GM19035 (cell line): ENCODE data around the gene RSPH10B2.
"Not testable (repeated sequence)": the region's sequence is repeated elsewhere in the genome, so short reads cannot be mapped to it uniquely, and the experiment has no call there.

Experiments
- ATAC-seq: cut with Tn5 transposase; IDR thresholded peaks from one replicate; pipeline ENCODE4 v1.9.1; 2021; ENCODE audit not compliant: unreplicated experiment

Gene RSPH10B2

DNA sequence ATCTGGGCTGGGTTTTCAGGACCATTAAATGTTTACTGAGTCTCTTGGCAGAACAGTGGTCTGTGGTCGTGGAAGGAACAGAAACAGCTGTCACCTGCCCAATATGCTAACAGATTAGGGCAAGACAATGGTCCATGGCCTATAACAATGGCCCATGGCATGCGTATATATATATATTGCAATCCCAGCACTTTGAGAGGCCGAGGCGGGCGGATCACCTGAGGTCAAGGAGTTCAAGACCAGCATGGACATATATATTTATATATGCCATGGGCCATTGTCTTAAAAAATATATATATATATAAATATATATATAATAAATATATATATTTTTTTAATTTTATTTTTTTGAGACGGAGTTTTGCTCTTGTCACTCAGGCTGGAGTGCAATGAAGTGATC lies 27.7 kb downstream of the RSPH10B2 start:
- not testable (repeated sequence) for ATAC-seq

DNA sequence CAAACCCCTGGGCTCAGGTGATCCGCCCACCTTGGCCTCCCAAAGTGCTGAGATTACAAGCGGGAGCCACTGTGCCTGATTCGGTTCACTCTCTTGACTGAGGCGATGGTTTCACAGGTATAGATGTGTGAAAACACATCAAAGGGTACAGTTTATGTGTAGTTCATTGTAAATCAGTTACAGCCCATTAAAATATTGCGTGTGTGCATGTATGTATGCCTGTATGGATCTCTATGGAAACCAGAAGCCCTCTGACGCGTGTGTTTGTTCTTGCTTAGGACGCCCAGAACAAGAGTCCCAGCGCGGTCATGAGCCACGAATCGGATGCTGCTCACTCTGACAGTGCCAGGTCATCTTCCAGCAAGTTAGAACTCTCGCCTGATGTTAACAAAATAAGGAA lies 35.5 kb downstream of the RSPH10B2 start:
- ATAC-seq: not testable (repeated sequence)

DNA sequence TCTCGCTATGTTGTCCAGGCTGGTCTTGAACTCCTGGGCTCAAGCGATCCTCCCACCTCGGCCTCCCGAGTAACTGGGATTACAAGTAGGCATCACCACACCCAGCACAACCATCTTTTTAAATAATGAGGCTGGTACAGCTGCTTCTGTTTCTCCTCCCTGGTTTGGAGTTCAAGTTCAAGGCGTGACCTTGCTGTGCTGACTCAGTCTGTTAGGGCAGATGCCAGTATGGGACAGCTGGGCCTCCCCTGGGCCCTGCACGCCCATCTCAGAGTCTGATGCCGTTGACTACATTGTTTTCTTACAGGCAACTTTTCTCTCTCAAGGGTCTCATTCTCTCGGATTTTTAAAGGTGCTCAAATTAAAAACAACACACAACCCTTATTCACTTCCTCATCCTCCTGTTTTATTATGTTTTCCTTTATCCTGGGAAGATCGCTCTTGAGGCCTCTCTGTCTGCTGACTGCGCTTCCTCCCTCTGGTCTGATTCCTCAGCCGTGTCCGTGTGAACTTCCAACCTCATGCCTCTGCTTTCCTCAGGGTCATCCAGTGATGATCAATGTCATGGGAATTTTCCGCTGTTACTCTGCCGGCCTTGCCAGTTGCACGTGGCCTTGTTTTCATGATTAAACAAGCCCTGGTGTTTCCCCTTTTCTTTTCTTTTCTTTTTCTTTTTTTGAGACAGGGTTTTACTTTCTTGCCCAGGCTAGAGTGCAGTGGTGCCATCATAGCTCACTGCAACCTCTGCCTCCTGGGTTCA lies 38.4 kb downstream of the RSPH10B2 start:
- ATAC-seq: not testable (repeated sequence)

DNA sequence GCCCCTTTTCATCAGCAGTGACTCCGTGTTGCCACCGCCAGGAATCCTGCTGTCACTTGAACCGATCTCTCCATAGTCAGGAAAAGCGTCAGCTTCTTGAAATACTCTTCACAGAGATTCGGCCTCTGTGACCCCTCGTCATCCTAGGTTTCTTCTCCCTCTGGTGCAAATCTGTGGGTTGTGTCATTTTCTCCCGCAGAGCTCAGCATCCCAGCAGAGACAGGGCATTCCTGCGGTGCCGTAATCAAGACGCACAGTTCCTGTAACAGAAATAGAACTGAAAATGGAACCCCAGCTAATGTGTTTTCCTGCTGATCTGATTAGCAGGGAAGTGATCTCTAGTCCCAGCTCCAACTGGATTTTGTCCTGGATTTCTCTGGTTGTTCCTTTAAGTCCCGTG lies 40.4 kb downstream of the RSPH10B2 start:
- ATAC-seq: not testable (repeated sequence)

DNA sequence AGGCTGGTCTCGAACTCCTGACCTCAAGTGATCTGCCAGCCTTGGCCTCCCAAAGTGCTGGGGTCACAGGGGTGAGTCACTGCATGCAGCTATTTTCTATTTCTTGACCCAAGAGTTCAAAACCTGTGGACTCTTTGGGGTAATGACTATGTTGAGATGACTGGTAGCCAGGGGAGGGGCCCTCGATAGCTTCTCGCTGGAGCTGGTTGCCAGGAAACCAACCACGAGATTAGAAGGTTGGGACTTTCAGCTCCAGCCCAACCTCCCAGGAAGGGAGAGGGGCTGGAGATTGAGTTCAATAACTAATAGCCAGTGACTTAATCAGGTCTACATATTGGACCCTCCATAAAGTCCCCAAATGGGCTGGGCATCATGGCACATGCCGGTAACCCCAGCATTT lies 43.3 kb downstream of the RSPH10B2 start:
- ATAC-seq: not testable (repeated sequence)

DNA sequence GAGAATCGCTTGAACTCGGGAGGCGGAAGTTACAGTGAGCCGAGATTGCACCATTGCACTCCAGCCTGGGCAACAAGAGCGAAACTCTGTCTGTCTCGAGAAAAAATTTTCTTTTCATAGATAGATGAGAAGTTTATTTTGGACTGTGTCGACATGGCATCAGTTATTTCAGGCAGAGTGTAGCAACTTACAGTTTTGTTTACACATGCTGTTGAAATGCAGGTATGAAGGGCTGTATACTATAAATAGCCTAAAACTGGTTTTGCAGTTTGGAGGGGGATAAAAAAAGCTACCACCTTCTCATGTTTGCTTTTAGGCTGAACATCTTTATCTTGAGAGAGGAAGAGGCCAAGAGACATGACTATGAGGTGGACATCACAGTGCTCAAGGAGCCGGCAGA lies 44.1 kb downstream of the RSPH10B2 start:
- not testable (repeated sequence) for ATAC-seq

DNA sequence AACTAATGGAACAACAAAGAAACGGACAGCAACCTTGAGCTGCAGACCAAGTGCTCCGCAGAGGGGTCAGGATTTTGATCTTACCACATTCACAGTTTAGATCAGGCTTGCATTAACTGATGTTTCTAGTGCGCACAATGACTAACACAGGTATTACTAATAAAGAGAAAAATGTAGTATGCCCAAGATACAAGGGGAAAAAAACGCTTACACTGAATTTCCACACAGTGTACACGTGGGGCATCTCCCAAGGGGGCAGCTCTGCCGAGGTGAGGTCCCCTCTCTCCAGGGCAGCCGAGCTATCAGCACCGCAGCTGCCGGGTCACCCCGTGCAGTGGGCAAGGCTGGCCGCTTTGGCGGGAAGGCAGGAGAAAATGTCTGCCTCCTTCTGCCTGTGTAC lies 46.0 kb downstream of the RSPH10B2 start:
- ATAC-seq: not testable (repeated sequence)

DNA sequence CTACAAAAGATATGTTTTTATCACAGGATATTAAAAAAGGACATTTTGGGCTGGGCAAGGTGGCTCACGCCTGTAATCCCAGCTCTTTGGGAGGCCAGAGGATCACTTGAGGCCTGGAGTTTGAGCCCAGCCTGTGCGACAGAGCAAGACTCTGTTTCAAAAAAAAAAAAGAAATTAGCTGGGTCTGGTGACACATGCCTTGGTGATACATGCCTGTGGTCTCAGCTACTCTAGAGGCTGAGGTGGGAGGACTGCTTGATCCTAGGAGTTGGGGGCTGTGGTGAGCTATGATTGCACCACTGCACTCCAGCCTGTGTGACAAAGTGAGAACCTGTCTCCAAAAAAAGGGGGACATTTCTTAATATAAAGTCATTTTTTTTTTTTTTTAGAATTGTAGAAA lies 46.4 kb downstream of the RSPH10B2 start:
- not testable (repeated sequence) for ATAC-seq

DNA sequence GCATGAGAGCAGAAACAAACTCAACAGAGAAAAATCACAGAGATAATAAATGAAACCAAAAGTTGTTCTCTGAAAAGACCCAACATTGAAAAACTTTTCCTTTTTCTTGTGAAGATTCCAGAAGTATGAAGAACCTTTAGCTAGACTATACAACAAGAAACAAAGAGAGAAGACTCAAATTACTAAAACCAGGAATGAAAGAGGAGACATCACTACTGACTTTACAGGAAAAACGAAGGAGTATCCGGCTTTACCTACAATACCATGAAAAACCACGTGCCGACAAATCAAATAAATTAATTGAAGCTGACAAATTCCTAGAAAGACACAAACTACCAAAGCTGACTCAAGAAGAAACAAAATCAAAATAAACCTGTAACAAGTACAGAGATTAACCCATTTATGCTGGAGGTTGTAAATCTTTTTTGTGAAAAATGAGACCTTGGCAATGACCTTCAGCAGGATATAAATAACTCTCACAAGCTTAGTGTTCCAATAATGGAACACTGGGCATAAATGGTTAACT lies 53.6 kb downstream of the RSPH10B2 start:
- ATAC-seq: not testable (repeated sequence)

DNA sequence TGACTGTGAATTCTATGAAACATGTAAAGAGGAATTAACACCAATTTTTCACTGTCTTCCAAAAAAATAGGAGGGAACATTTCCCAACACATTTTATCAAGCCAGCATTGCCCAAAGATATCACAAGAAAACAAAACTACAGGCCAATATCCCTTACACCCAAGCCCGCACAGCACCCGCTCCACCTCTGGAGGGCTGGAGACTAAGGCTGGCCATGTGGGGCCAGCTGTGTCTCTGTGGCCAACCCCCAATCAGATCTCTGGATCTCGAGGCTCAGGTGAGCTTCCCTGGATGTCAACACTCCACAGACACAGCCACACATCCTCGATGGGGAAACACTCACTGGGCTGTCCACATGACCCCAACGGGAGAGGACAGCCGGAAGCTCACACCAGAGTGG lies 54.1 kb downstream of the RSPH10B2 start:
- ATAC-seq: not testable (repeated sequence)

DNA sequence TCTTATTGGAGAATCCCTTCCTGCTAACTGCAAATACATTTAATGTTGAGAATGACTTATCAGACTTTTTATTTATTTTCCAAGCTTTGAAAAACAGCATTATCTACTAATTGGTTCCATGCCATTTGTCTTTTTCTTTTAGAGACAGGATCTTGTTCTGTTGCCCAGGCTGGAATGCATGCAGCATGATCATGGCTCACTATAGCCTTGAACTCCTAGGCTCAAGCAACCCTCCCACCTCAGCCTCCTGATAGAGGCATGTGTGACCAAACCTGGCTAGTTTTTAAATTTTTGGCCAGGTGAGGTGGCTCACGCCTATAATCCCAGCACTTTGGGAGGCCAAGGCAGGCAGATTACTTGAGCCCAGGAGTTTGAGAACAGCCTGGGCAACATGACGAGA lies 59.1 kb downstream of the RSPH10B2 start:
- ATAC-seq: not testable (repeated sequence)

DNA sequence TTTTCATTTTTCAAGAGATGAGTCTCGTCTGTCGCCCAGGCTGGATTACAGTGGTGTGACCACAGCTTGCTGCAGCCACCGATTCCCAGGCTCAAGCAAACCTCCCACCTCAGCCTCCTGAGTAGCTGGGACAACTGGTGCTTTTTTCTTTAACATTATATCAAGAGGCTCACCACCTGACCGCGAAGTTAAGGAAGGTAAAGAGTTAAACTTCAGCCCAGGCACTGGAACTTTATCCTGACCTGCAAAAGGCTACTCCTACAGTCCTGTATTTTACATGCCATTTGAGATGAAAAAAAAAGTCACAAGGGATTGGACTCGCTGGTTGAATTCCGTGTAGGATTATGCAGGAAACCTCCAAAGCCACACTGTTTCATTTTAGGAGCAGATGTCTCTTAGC lies 61.6 kb downstream of the RSPH10B2 start:
- ATAC-seq: not testable (repeated sequence)

DNA sequence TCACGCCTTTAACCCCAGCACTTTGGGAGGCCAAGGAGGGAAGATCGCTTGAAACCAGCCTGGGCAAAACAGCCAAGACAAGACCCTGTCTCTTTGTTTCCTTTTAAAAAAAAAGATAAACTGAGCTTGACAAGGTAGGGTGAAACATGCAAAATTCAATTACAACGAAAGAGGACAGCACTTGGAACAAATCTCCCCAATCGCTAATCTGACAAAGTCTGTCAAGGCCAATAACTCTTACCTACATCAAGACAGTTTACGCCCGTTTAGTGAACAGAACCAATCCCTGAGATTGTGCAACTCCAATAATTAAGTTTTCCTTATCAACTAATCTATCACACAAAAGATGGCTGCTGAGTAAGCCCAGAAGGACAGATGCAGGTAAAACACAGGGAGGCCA lies 67.7 kb downstream of the RSPH10B2 start:
- not testable (repeated sequence) for ATAC-seq

DNA sequence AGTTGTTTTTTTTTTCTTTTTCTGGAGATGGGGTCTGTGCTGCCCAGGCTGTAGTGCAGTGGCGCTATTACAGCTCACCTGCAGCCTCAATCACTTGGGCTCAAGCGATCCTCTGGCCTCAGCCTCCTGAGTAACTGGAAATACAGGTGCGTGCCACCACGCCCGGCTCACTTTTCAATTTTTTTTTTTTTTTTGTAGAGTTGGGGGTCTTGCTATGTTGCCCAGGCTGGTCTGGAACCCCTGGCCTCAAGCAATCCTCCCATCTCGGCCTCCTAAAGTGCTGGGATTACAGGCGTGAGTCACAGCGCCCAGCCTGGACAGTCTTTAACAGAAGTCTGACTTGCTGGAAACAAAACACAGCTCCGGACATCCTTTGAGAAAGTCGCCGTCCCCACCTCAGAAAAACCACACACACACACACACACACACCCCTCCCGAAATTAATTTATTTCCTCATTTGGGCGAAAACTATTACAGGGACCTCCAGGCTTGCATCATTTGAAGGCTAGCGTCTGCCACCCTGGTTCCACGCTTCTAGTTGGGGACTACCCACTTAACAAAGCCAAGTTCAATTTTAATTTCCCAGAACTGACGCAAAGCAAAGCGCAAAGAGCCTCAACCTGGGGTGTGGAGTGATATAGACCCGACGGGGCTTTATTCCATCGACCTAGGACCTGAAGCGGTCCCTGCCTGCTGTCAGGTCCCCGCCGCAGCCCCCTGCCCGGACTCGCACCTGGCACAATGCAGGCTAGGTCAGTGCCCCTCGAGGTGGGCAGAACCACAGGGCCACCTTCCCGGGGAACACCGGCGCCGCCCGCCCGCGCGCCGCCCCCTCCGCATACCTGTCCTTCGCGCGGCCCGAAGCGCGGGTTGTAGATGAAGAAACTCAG lies 71.6 kb downstream of the RSPH10B2 start:
- peak; percentile 48 for ATAC-seq

DNA sequence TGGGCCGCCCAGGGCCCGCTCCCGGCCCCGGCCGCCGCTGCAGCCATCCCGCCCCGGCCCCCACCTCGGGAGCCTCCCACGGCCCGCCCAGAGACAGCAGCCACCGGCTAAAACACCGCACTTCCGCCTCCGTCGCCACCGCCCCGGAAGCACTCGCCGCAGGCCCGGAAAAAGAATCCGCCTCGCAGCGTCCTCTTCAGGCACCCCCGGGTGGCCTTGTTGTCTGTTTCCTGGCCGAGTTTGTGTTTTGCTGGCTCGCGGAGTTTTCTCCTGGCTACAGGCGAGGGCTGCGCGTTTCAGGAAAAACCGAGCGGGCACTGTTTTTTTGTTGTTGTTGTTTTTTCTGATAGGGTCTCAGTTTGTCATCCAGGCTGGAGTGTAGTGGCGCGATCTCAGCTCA lies 72.2 kb downstream of the RSPH10B2 start, which contains the start of gene CCZ1B:
Gene CCZ1B, minus strand, starts transcription at position 125 of the 400 bp plus-strand sequence. Its CDS starts 78 bp downstream, at position 47.
- peak; percentile 99 for ATAC-seq

DNA sequence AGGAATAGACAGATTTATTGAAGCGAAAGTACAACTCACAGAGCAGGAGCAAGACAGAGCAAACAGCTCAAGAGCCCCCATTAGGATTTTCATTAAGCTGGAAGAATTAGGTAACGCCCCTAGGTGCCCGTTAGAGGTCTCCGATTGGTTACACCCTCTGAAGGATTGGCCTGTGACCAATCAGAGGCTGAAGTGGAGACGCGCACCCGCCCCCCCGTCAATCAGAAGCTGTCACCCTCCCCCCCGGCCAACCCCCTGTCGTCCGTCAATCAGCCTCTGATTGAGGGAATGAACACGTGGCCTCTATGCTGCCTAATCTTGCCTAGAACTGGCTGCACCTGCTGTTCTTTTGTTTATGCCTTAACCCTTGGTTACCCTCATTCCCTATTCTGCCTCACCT lies 73.3 kb downstream of the RSPH10B2 start:
- ATAC-seq: not testable (repeated sequence)

DNA sequence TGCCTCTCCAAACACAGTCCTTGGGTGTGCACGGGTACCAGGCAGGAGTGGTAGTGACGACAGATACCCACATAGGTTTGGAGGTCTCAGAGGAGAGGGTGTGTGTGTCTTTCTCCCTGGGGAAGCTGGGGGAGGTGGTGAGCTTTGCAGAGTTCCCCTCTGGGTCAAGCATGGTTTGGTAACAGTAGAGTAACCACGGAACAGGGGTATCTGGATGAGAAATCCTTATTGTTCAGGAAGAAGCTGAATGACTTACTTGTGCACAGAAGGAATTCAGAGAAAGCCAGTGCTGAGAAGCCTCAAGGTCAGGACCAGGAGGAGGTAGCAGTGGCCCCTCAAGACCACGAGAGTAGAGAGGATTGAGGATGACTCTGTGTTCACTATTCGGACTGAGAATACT lies 75.7 kb downstream of the RSPH10B2 start:
- not testable (repeated sequence) for ATAC-seq

DNA sequence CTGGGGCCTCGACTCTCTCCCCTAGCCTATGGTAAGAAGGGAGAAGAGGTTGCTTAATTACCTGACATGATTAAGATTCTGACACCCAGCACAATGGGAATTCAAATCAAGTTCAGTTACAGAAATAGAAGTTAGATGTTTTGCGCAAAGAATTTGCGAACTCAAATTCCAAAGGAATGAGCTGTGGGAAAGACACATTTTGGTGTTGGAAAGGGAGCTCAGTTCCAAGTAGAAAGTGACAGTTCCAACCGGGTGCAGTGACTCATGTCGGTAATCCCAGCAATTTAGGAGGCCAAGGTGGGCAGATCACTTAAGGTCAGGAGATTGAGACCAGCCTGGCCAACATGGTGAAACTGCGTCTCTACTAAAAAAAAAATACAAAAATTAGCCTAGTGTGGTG lies 76.1 kb downstream of the RSPH10B2 start:
- ATAC-seq: not testable (repeated sequence)

DNA sequence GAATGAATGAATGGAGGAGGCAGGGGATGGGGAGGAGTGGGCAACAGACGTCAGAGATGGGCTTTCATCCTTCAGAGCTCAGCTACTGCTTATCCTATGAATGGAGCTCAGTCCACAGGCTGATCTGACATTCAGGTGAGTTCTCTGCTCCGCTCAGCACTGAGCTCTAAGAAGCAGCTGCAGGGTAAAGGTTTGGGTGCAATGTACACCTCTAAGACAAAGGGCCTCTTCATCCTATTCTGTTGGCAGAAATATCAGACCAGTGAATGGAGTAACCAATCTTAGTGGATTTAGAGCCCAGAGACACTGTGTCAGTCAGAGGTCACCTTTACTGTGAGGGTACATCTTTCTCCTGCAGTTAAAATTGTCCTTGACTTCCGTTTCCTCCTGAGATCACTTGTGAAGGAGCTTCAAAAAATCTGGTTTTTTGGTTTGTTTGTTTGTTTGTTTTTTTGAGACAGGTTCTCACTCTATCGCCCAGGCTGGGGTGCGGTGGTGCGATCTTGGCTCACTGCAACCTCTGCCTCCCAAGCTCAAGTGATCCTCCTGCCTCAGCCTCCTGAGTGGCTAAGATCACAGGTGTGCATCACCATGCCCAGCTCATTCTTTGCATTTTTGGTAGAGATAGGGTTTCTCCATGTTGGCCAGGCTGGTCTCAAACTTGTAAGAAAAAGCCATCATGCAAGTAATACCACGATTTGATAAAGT lies 77.3 kb downstream of the RSPH10B2 start:
- ATAC-seq: no peak

DNA sequence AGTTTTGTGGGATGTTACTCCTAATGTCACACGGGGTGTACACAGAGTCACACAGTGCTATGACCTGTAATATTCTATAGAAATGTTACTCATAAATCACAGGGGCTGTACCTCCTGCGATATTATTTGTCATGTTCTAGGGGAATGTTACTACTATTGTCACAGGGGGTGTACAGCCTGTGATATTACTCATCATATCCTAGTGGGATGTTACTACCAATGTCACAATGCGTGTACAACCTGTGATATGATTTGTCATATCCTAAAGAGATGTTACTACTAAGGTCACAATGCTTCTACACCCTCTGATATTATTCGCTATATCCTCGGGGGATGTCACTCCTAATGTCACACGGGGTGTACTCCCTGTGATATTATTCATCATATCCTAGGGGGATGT lies 79.7 kb downstream of the RSPH10B2 start:
- ATAC-seq: no peak

DNA sequence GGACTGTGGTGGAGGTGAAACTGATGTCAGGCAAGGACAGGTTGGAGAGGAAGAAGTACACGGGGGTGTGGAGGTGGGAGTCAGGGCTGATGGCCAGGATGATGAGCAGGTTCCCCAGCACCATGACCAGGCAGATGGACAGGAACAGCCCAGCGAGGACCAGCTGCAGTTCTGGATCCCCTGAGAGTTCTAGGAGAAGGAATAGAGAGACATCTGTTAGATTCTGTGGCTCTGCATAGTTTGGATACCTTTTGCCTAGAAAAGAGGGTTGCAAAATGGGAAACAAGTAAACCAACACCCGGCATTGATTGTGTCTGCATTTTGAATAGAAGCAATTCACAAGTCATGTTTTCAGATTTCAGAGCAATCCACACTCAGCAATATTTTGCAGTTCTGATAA lies 81.6 kb downstream of the RSPH10B2 start:
- ATAC-seq: not testable (repeated sequence)
